NCI-H526 (cell line): Measurements from ENCODE around the gene LMCD1.
"Not testable (repeated sequence)": the region's sequence is repeated elsewhere in the genome, so short reads cannot be mapped to it uniquely, and the experiment has no call there.

Experiments
- DNase-seq, 2 experiments: peaks; one replicate each; lab custom pipeline; 2025; lab: John Stamatoyannopoulos, UW

Gene LMCD1

GRCh38 chr3:8560366-8561007 lies 58.9 kb downstream of the LMCD1 start:
- DNase-seq: no peak

GRCh38 chr3:8561370-8561769 lies 59.7 kb downstream of the LMCD1 start:
- DNase-seq: no peak

GRCh38 chr3:8562081-8562595 lies 60.5 kb downstream of the LMCD1 start:
- no peak for DNase-seq

DNA sequence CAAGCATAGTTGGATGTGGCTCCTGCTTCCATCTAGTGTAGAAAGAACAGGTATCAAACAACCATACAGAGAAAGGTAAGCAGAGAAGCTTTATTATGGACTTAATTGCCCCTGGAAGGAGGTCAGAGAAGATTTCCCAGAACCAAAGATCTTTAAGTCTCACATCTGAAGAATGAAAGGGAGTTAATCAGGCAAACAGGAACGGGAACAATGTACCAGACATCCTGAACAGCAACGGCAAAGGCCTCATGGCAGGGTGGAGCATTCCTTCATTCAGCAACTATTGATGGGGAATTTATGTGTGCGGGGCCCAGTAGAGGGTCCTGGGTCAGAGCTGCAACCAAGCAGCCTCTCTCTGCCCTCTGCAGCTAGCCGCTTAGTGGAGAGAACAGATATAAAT lies 61.5 kb downstream of the LMCD1 start:
- DNase-seq: no peak

GRCh38 chr3:8563597-8563996 lies 62.0 kb downstream of the LMCD1 start:
- no peak for DNase-seq

- DNase-seq: no peak
Observed at GRCh38 chr3:8565376-8565775, 63.8 kb downstream of the LMCD1 start.

DNA sequence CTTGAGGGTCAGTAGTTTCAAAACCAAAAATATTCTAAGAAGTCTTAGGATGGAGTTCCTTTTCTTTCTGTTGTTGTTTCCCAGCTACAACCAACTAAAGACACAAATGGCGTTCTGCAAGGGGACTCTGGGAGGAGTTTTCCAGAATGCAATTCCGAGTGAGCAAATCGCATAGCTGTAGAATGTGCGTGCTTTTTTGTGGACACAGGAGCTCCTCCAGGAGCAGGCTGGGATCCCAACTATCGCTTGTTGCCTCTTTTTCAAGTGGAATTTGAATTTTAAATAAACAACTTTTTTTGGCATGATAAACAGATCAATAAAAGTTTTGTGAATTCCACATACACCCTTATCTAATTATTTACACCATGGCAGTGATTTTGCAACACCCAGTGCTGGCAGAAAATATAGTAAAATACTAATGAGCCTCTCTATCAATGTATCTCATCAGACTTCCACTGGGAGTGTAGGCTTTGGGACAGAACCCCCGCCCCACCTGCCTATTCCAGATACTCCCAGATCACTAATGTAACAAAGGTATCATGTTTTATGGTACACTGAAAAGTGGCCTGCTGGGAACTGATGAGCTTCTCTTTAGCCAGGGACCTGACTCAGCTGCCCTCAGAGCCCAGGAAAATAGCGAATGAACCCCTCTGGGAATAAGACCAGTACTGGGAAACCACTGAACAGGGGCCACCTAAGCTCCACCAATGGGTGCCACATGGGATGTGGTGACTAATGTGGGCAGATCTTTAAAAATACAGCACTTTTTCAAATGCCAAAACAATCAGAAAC lies 66.4 kb downstream of the LMCD1 start:
- no peak for DNase-seq

DNA sequence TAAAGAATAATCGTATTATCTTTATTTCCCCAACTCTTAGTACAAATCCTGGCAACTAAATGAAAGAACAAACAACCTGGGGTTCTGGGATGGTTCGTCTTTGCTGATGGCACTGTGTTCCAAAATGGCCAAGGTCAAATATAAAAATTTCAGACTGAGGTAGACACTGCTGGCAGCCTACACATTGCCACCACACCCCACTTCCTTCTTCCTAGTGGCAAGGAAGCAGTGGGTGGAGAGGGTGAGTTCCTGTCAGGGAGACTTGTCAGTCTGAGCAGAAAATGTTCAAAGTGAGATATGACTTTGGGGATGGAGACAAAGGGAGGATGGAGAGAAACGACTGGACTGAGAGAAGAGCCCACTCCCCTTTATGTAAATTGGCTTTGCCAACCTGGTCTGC lies 69.6 kb downstream of the LMCD1 start:
- no peak for DNase-seq

- no peak for DNase-seq
Observed at GRCh38 chr3:8573342-8573926, 71.8 kb downstream of the LMCD1 start.

DNA sequence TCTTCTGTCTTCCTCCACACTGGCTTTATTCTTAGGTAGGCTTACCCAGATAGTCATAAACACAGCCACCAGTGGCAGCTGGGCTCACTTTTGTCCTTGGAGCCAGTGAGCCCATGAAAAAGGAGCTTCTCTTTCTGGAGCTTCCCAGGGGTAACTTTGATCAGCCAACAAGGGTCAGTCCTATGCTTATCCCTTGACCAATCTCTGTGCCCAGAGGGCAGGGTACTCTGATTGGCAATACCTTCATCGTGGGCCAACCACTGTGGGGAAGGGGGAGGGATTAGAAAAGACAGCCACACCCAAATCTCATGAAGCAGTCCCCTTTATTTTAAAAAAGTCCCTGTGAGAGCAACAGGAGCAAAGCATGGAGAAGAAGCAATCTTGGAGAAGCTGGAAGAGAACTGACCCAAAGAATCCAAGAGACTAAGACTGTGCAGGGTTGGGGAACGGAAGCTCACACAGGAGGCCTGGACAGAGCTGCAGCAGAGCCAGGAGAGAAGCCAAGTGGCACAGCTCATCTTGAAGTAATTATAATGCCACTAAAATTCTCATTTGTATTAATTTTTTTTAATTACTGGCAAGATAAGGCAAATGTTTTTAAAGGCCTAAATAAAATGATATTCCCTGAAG lies 72.5 kb downstream of the LMCD1 start:
- no peak for DNase-seq

DNA sequence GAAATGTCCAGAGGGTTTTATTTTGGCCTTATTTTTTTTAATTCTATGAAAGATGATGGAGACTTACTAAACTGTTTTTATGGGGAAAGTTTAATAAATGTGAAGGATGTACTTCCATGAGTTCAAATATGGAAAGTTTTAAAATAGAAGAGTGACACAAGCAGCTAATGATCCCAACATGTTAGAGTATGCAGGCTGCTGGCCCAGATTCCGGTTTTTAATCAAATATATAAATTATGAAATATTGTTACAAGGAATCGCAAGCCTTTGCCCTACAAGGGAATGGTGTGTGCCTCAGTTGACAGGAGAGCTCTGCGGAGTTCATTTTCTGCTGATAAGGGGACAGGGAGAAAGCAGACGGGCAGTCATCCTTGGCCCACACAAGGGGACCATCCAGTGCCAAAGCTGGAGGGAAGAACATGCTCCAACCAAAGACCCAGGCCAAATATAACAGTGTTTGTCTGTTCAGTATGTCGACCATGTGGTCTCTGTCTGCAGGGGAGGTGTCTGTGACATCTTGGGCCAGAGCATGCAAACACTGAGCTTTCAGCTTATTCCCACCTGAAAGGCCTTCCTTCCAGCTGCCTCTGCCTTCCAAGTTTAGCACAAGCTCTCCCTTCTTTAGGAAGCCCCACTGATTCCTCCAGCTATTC lies 73.2 kb downstream of the LMCD1 start:
- DNase-seq: no peak

DNA sequence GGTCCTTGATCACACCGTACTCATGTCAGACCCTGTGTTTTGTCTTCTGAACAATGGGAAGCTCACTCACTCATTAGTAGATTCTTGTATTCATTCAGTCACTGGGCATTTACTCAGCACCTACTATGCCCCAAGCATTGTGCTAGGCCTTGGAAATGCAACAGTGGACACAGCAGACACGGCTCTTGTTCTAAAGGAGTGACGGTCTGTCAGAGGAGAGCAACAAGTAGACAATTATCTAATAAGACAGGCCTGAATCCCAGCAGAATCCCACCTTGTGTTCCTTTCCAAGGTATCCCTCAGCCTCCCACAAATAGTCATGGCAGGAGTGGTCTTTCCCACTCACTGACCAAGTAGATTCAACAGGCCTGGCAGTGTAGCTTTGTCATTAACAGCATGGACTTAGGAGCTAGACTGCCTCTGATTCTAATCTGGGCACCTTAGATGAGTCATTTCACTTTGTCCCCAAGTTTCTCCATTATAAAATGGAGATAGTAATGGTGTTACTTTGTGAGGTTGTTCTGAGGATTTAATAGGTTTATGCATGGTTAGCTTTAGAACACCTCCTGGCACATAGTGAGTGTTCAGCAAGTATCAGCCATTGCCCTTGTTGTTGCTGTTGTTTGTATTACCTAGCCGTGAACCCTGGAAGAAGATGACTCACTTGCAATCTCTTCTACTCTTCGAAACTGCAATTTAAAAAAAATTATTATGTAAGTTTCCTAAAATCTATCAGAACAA lies 73.9 kb downstream of the LMCD1 start:
- DNase-seq: no peak

GRCh38 chr3:8576436-8576835 lies 74.8 kb downstream of the LMCD1 start:
- DNase-seq: no peak

- DNase-seq: no peak
Observed at GRCh38 chr3:8576841-8577571, 75.4 kb downstream of the LMCD1 start.

DNA sequence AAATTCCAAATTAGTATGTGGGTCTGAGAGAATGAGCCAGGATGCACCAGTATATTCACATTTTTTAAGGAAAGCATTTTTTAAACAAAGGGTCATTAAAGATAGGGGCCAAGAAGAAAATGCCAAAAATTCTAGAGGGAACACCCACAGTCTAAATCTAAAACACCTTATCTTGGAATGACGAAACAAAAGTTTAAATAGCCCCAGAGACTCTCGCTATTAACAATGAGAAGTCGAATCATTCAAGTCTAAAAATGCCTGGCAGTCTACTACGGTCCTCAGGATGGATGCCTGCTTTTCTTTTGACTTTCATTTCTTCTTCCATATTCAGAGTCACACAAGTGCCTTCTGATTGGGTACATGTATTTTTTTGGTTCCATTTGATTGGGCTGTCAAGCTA lies 76.7 kb downstream of the LMCD1 start:
- no peak for DNase-seq

- DNase-seq: no peak
Observed at GRCh38 chr3:8579096-8579495, 77.5 kb downstream of the LMCD1 start.

GRCh38 chr3:8579943-8580342 lies 78.3 kb downstream of the LMCD1 start:
- no peak for DNase-seq

GRCh38 chr3:8580434-8580833 lies 78.8 kb downstream of the LMCD1 start:
- not testable (repeated sequence) for DNase-seq

DNA sequence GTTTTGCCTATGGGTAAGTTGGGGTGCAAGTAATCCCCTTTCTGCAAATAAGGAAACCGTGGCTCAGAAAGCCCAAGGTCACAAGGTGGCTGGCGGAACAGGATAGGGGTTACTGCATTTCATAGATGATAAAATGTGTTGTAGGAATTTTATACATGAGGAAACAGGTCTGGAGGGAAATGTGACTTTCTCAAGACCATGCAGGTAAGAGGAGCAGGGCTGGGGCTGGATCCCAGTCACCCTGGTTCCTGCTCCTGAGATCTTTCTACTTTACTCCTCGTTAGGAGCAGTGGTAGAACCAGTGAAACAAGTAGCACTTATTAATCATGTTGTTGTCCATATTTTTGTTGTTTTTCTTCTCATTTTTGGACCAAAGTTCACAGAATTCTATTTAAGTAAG lies 79.8 kb downstream of the LMCD1 start:
- DNase-seq: no peak

- DNase-seq: no peak
Observed at GRCh38 chr3:8581806-8582445, 80.3 kb downstream of the LMCD1 start.
